DMS153 (cell line): ENCODE data around the gene SBNO1.
"Not testable (repeated sequence)": the region's sequence is repeated elsewhere in the genome, so short reads cannot be mapped to it uniquely, and the experiment has no call there.

Experiments used
- DNase-seq: peaks from one replicate; lab custom pipeline; 2025; lab: John Stamatoyannopoulos, UW

The SBNO1 gene

GRCh38 chr12:123346946-123347345, 17.7 kb downstream of the SBNO1 start:
- no peak for DNase-seq

DNA sequence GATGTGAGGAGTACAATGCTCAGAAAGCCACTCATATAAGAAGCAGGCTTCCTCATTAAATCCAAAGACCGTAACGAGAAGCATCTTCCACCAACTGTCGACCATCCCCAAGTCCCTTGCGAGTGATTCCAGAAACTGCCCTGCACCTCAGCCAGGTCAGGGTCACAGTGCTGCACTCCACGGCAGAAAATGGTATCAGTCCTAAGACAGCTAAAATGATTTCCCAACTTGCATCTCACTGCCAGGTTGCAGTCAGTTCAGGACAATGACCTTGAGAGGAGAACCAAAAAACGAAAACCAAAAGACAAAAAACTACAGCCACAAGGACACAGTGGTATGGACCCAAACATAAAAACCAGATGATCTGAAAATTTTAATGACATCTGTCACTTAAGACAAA, 20.6 kb downstream of the SBNO1 start:
- DNase-seq, result no peak

- DNase-seq, result no peak
Observed at GRCh38 chr12:123337070-123337469, 27.6 kb downstream of the SBNO1 start.

- DNase-seq, result no peak
Observed at GRCh38 chr12:123336530-123336929, 28.1 kb downstream of the SBNO1 start.

DNA sequence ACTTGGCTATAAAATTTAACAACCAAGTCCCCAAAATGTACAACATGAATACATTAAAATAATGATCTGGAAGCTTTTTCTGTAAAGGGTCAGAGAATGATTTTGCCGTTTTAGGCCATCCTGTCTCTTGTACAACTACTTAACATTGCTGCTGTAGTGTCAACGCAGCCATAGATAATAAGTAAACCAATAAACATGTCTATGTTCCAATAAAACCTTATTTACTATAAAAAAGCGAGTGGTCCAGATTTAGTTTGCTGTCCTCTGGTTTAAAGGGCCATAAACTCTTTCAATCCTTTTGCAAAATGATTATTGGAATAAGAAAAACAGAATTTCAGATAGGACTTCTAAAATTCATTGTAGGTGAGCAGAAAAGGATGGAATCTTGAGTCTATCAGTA, 29.2 kb downstream of the SBNO1 start:
- DNase-seq, result no peak

DNA sequence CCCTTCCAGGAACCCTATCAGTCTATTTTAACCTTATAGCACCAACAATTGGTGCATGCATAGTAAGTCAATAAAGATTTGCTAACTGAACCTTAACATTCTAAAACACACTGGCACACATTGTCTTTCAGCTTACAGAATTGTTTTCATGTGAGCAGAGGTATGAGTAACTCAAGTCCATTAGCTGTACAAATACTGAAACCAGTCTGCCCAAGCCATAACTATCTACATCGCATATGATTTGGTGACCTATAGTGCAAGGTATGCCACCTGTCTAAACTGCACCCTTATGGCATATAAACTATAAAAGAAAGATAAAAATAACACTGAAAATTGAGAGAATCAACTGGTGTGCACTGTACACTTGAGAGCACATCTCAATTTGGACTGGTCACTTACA, 34.8 kb downstream of the SBNO1 start:
- DNase-seq, result no peak

DNA sequence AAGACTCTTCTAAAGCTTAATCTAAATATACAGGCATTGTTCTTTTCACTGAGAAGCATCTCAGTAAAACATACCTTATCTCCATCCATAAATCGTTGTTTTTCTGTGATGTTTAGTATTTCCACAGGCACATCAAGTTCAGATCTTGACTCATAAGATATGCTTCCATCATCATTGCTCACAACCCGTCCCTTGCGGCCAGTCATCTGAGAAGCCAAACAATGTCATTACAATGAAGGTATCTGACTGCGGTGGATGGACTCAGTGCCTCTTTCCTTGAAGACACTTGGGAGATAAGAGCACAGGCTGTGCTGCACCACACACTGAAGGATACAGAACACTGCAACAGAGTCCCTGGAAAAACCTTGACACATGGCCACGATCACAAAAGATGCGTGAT, 44.8 kb downstream of the SBNO1 start:
- no peak for DNase-seq

GRCh38 chr12:123319273-123319672, 45.4 kb downstream of the SBNO1 start:
- no peak for DNase-seq

GRCh38 chr12:123313046-123313445, 51.6 kb downstream of the SBNO1 start:
- not testable (repeated sequence) for DNase-seq

DNA sequence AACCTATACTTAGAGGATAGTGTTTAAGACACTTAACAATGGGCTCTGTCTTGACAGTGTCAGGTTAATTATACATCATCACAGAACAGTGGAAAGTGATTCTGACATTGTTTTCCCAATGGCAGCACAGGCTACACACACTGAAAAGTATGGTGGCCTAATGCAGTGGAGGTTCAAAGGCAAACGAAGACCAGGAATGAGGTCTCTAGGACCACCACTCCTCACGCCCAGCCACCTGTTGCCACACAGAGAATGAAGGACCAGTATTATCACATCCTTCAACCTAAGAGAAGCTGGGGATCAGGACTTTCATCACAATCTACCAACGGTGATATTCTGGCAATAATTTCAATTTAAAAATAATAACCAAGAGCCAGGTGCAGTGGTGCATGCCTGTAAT, 58.4 kb downstream of the SBNO1 start:
- no peak for DNase-seq

GRCh38 chr12:123305136-123305535, 59.5 kb downstream of the SBNO1 start:
- DNase-seq, result no peak

GRCh38 chr12:123293178-123293760, 71.4 kb downstream of the SBNO1 start:
- no peak for DNase-seq

- DNase-seq, result no peak
Observed at GRCh38 chr12:123289911-123290310, 74.7 kb downstream of the SBNO1 start.

DNA sequence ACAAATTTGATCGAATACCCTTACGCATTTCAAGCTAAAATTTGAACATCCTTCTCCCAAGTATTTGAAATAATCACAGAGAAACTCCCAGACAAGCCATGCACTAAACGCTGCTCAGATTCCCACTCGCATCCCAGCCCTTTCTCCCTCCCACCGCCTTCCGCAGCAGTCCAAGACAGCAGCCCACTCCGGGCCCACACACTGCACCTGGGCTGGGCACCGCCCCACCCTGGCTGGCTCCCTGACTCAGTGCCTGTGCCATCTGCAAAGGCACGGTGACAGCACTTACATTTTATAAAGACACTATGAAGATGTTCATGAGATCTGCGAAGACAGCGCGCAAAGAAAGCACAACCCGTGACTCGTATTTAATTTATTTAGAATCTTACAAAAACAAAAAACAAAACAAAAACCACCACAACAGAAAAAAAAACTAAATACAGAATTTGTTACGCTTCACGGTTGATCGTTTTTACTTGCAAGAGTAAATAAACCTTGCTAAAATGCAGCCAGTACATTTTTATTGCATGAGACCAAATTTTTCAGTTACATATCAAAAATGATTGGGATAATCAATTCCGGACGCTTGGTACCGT, 75.8 kb downstream of the SBNO1 start:
- DNase-seq, result no peak

- no peak for DNase-seq
Observed at GRCh38 chr12:123286652-123287373, 77.8 kb downstream of the SBNO1 start.

GRCh38 chr12:123284669-123285068, 80.0 kb downstream of the SBNO1 start:
- no peak for DNase-seq

GRCh38 chr12:123283461-123283860, 81.2 kb downstream of the SBNO1 start:
- no peak for DNase-seq

DNA sequence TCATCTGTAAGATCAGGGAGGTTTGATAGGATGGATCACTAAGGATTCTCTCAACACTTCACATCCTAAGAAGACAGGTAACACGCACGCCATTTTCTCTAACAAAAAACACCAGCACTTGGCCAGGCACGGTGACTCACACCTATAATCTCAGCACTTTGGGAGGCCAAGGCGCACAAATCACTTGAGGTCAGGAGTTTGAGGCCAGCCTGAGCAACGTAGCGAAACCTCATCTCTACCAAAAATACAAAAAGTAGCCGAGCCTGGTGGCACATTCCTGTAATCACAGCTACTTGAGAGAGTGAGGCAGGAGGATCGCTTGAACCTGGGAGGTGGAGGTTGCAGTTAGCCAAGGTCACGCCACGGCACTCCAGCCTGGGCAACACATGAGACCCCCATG, 82.5 kb downstream of the SBNO1 start:
- DNase-seq, result no peak

- no peak for DNase-seq
Observed at GRCh38 chr12:123280971-123281370, 83.7 kb downstream of the SBNO1 start.

DNA sequence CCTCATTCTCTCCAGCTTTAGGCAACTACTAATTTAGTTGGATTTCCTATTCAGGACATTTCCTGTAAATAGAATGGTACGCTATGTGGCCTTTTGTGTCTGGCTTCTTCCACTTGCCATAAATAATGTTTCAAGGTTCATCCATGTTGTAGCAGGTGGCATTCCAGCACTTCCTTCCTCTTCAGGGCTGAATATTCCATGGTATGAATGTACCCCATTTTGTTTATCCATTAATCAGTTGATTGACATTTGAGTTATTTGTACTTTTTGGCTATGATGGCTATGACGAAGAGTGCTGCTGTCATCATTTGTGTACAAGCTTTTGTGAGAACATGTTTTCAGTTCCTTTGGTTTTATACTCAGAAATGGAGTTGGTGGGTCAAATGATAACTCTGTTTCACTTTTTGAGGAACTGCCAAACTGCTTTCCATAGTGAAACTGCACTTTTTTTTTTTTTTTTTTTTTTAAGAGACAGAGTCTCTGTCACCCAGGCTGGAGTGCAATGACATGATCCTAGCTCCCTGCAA, 86.5 kb downstream of the SBNO1 start:
- no peak for DNase-seq

DNA sequence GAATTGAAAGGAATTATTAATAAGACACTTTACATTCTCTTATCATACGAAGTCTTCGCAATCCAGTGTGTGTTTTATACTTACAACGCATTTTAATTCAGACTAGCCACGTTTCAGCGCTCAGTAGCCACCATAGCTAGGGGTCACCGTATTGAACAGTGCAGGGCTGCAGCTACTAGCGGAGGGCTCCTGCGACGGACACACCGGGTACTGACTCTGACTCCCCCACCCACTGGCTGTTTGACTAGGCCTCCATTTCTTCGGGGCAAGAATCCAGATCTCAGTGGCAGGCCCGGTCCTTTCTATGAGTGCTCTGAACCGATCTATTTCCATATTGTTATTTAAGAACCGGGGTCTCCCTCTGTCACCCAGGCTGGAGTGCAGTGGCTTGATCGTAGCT, 91.5 kb downstream of the SBNO1 start:
- no peak for DNase-seq

DNA sequence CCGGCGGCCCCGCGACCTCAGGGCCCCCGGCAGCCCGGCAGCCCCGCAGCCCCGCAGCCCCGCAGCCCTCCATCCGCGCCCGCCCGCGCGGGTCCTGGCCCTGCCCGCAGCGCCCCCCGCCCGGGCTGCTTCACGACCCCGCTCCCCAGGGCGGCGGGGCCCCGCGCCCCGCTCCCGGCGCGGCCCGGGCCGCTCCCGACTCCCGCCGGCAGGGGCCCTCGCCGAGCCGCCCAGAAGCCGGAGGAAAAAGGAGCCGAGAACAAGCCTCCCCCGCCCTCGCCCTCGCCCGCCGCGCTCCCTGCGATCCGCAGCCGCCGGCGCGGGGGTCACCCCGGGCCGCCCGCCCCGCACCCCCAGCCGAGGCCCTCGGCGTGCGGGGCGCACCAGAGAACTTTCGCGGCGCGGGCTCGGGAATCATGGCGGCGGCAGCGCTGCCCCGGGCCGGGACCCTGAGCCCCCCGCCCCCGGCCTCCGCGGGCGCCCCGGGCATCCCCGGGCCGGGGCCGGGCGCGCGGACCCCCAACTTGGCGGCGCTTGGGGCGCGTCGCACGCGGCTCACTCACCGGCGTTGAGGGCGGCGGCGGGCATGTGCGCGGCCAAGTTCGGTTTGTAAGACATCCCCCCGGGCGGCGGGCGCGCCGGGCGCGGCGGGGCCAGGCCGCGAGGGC, 93.5 kb downstream of the SBNO1 start:
- DNase-seq, result no peak
